ENCODE data around the gene CLCF1.
"Not testable (repeated sequence)": the region's sequence is repeated elsewhere in the genome, so short reads cannot be mapped to it uniquely, and the experiment has no call there.

DNA sequence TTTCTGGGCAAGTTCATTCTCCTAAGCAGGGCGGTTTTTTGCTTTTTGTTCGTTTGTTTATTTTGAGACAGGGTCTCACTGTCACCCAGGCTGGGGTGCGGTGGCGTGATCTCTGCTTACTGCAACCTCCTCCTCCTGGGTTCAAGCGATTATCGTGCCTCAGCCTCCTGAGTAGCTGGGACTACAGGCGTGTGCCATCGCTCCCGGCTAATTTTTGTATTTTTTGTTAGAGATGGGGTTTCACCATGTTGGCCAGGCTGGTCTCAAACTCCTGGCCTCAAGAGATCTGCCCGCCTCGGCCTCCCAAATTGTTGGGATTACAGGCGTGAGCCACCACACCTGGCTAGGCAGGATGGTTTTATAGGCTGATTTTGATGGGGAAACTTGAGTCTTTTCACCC is 54.5 kb downstream of the CLCF1 start:
- TF ChIP-seq, protein P1, sequence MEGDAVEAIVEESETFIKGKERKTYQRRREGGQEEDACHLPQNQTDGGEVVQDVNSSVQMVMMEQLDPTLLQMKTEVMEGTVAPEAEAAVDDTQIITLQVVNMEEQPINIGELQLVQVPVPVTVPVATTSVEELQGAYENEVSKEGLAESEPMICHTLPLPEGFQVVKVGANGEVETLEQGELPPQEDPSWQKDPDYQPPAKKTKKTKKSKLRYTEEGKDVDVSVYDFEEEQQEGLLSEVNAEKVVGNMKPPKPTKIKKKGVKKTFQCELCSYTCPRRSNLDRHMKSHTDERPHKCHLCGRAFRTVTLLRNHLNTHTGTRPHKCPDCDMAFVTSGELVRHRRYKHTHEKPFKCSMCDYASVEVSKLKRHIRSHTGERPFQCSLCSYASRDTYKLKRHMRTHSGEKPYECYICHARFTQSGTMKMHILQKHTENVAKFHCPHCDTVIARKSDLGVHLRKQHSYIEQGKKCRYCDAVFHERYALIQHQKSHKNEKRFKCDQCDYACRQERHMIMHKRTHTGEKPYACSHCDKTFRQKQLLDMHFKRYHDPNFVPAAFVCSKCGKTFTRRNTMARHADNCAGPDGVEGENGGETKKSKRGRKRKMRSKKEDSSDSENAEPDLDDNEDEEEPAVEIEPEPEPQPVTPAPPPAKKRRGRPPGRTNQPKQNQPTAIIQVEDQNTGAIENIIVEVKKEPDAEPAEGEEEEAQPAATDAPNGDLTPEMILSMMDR (IDR thresholded peaks at IDR 0.05): not testable (repeated sequence)
- TF ChIP-seq, protein P2, sequence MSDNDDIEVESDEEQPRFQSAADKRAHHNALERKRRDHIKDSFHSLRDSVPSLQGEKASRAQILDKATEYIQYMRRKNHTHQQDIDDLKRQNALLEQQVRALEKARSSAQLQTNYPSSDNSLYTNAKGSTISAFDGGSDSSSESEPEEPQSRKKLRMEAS (IDR thresholded peaks at IDR 0.05; ENCODE audit: low read depth): not testable (repeated sequence)
- TF ChIP-seq RCOR1 (IDR thresholded peaks at IDR 0.05; ENCODE audit: low read length); FOXM1 (IDR thresholded peaks at IDR 0.05; ENCODE audit: low read depth); POLR2AphosphoS5 (IDR thresholded peaks at IDR 0.05; ENCODE audit: low read depth, low read length); FOSL2 (IDR thresholded peaks at IDR 0.05; ENCODE audit: borderline replicate concordance, low read depth); NFIC (IDR thresholded peaks at IDR 0.05; ENCODE audit: borderline replicate concordance); CHD2 (IDR thresholded peaks at IDR 0.05; ENCODE audit: low read length, partially characterized antibody); EZH2phosphoT487 (IDR thresholded peaks at IDR 0.05; ENCODE audit: borderline replicate concordance, low read depth); RXRA (IDR thresholded peaks at IDR 0.05; ENCODE audit: borderline replicate concordance, low read depth); RFX5 (IDR thresholded peaks at IDR 0.05; ENCODE audit: low read length): not testable (repeated sequence)
- TF ChIP-seq, protein P3, sequence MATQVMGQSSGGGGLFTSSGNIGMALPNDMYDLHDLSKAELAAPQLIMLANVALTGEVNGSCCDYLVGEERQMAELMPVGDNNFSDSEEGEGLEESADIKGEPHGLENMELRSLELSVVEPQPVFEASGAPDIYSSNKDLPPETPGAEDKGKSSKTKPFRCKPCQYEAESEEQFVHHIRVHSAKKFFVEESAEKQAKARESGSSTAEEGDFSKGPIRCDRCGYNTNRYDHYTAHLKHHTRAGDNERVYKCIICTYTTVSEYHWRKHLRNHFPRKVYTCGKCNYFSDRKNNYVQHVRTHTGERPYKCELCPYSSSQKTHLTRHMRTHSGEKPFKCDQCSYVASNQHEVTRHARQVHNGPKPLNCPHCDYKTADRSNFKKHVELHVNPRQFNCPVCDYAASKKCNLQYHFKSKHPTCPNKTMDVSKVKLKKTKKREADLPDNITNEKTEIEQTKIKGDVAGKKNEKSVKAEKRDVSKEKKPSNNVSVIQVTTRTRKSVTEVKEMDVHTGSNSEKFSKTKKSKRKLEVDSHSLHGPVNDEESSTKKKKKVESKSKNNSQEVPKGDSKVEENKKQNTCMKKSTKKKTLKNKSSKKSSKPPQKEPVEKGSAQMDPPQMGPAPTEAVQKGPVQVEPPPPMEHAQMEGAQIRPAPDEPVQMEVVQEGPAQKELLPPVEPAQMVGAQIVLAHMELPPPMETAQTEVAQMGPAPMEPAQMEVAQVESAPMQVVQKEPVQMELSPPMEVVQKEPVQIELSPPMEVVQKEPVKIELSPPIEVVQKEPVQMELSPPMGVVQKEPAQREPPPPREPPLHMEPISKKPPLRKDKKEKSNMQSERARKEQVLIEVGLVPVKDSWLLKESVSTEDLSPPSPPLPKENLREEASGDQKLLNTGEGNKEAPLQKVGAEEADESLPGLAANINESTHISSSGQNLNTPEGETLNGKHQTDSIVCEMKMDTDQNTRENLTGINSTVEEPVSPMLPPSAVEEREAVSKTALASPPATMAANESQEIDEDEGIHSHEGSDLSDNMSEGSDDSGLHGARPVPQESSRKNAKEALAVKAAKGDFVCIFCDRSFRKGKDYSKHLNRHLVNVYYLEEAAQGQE (IDR thresholded peaks at IDR 0.05; ENCODE audit: low read depth, low read length): not testable (repeated sequence)
- TF ChIP-seq, protein P4, sequence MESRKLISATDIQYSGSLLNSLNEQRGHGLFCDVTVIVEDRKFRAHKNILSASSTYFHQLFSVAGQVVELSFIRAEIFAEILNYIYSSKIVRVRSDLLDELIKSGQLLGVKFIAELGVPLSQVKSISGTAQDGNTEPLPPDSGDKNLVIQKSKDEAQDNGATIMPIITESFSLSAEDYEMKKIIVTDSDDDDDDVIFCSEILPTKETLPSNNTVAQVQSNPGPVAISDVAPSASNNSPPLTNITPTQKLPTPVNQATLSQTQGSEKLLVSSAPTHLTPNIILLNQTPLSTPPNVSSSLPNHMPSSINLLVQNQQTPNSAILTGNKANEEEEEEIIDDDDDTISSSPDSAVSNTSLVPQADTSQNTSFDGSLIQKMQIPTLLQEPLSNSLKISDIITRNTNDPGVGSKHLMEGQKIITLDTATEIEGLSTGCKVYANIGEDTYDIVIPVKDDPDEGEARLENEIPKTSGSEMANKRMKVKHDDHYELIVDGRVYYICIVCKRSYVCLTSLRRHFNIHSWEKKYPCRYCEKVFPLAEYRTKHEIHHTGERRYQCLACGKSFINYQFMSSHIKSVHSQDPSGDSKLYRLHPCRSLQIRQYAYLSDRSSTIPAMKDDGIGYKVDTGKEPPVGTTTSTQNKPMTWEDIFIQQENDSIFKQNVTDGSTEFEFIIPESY (IDR thresholded peaks at IDR 0.05; ENCODE audit: borderline replicate concordance, low read depth): not testable (repeated sequence)
